K562 (cell line): ENCODE measurements around the gene FPR1. TPM values are rescaled to one million over a fixed set of nuclear protein-coding genes. Genes with fewer than 3 reads are reported as not detected.
A peak's percentile ranks its signal among the peaks of the same experiment; 100 is the strongest.

Source experiments
- ATAC-seq: fragments of 200-7000 bp; cut with Tn5 transposase; 3 replicates; pipeline ENCODE4 v1.9.1; 2020; ENCODE audit warnings: moderate library complexity
- BruUV-seq: library from RNA; stranded (reverse); fragments of 400-500 nt; replicated peaks from 2 replicates; lab custom pipeline; 2021; lab: Mats Ljungman, UMichigan
- CTCF ChIA-PET: fragments of 300-600 bp; formaldehyde crosslinking; extraction: SDS; loops from one replicate; lab custom pipeline; 2021; ENCODE audit warnings: low intra/inter-chr PET ratio; lab: Yijun Ruan, JAX
- POLR2A ChIA-PET: fragments of 300-600, 350-650 bp; sonication (Branson Sonifier 250); formaldehyde crosslinking; extraction: SDS; loops from one replicate; lab custom pipeline; 2021; ENCODE audit warnings: antibody characterized with exemption, inconsistent platforms; lab: Yijun Ruan, JAX
- DNase-seq, 4 experiments: peaks; one replicate each; pipeline versions ENCODE4 v3.0.0 to v3.0.0-alpha.2; 2011 to 2018; ENCODE audit warnings: low spot score in 3 of 4, mixed read lengths in 3 of 4; ENCODE audit errors: extremely low read depth in 1 of 4
- FAIRE-seq: peaks from 2 replicates; lab custom pipeline; 2011; peaks lifted over from hg19 to GRCh38; lab: Jason Lieb, UNC
- H2AFZ ChIP-seq: 2 replicates; pipeline ENCODE4 v1.6.0; 2011; ENCODE audit warnings: low read depth, low read length, control low read depth, inconsistent platforms
- H3K27ac ChIP-seq: fragments of 200-600 bp; 3 replicates; pipeline ENCODE4 v1.8.0; 2011; ENCODE audit warnings: low read depth, mild to moderate bottlenecking, control low read depth, inconsistent platforms, low read length, moderate library complexity, mixed read lengths; ENCODE audit errors: extremely low read depth
- H3K27me3 ChIP-seq, 2 experiments: fragments of 300-600 bp in 1 of 2; 2 replicates in 1 of 2; 3 replicates in 1 of 2; pipeline versions ENCODE4 v1.6.0 to v1.8.0; 2011; ENCODE audit warnings: inconsistent platforms in 2 of 2, low read length in 2 of 2, mild to moderate bottlenecking in 1 of 2, mixed read lengths in 1 of 2, moderate library complexity in 1 of 2; ENCODE audit not compliant: control insufficient read depth in 2 of 2, insufficient read depth in 2 of 2
- H3K36me3 ChIP-seq: fragments of 300-600 bp; 3 replicates; pipeline ENCODE4 v1.8.0; 2011; ENCODE audit warnings: mild to moderate bottlenecking, low read length, inconsistent platforms; ENCODE audit not compliant: control insufficient read depth, insufficient read depth
- H3K4me1 ChIP-seq, 2 experiments: fragments of 200-600 bp in 1 of 2; replicated peaks in 1 of 2; 2 replicates in 1 of 2; 3 replicates in 1 of 2; pipeline versions ENCODE4 v1.5.1 to v1.8.0; 2011; ENCODE audit warnings: inconsistent platforms in 2 of 2, low read length in 2 of 2, mild to moderate bottlenecking in 1 of 2, mixed read lengths in 1 of 2, moderate library complexity in 1 of 2; ENCODE audit not compliant: control insufficient read depth in 2 of 2, insufficient read depth in 2 of 2
- H3K4me2 ChIP-seq: 2 replicates; pipeline ENCODE4 v1.6.1; 2011; ENCODE audit warnings: low read length, control low read depth, inconsistent platforms, mixed read lengths; ENCODE audit not compliant: insufficient read depth
- H3K4me3 ChIP-seq: fragments of 200-600 bp; sonication (generic), shearing (Covaris generic); 2 replicates; pipeline ENCODE4 v1.5.1; 2016; ENCODE audit warnings: control low read depth, inconsistent platforms
- H3K79me2 ChIP-seq: fragments of 200-600 bp; 3 replicates; pipeline ENCODE4 v1.8.0; 2011; ENCODE audit warnings: low read length, inconsistent platforms; ENCODE audit not compliant: control insufficient read depth, insufficient read depth
- H3K9ac ChIP-seq, 2 experiments: 2 replicates each; pipeline versions ENCODE4 v1.6.0 to v1.6.1; 2011; ENCODE audit warnings: low read depth in 2 of 2, low read length in 2 of 2, control low read depth in 1 of 2, inconsistent platforms in 1 of 2, mild to moderate bottlenecking in 1 of 2, mixed read lengths in 1 of 2; ENCODE audit not compliant: insufficient read depth in 1 of 2
- H3K9me1 ChIP-seq: one replicate; pipeline ENCODE4 v1.6.0; 2011; ENCODE audit warnings: inconsistent platforms, mild to moderate bottlenecking, low read length, moderate library complexity; ENCODE audit not compliant: control insufficient read depth, insufficient read depth
- H3K9me3 ChIP-seq: replicated peaks from 2 replicates; pipeline ENCODE4 v1.5.1; 2011; ENCODE audit warnings: low read depth, low read length, inconsistent platforms; ENCODE audit not compliant: control insufficient read depth, insufficient read depth
- H4K20me1 ChIP-seq: replicated peaks from 2 replicates; pipeline ENCODE4 v1.6.1; 2011; ENCODE audit warnings: low read length, inconsistent platforms, mixed read lengths; ENCODE audit not compliant: control insufficient read depth, insufficient read depth
- CBFA2T2 ChIP-seq: fragments of 450-650 bp; conservative IDR thresholded peaks from 2 replicates; pipeline ENCODE4 v1.6.1; 2017; ENCODE audit warnings: mild to moderate bottlenecking
- CBFA2T3 ChIP-seq: fragments of 450-650 bp; IDR thresholded peaks from 2 replicates; pipeline ENCODE4 v1.6.1; 2017
- CEBPB ChIP-seq: fragments of 450-650 bp; IDR thresholded peaks from 2 replicates; pipeline ENCODE4 v1.6.1; 2016; ENCODE audit warnings: missing genetic modification characterization, missing compliant biosample characterization
- CEBPG ChIP-seq, 3 experiments: fragments of 200-800 bp in 1 of 3; sonication (Bioruptor generic) in 1 of 3; sonication (generic) in 1 of 3; formaldehyde crosslinking in 1 of 3; IDR thresholded peaks in 2 of 3; conservative IDR thresholded peaks in 1 of 3; 2 replicates each; pipeline versions ENCODE4 v1.6.1 to v1.8.0; 2016 to 2022; ENCODE audit warnings: missing compliant biosample characterization in 2 of 3, missing genetic modification characterization in 2 of 3, mild to moderate bottlenecking in 1 of 3, missing genetic modification reagents in 1 of 3
- CREM ChIP-seq: IDR thresholded peaks from 2 replicates; pipeline ENCODE4 v1.6.1; 2014; ENCODE audit warnings: antibody characterized with exemption, low read depth
- PTRF ChIP-seq: fragments of 450-650 bp; IDR thresholded peaks from 2 replicates; pipeline ENCODE4 v1.6.1; 2016; ENCODE audit warnings: mild to moderate bottlenecking, missing genetic modification characterization, missing compliant biosample characterization
- TAL1 ChIP-seq: fragments of 450-650 bp; IDR thresholded peaks from 2 replicates; pipeline ENCODE4 v1.6.1; 2016; ENCODE audit warnings: mild to moderate bottlenecking
- TCF3 ChIP-seq: sonication (generic); formaldehyde crosslinking; IDR thresholded peaks from 2 replicates; pipeline ENCODE4 v1.4.0; 2020; ENCODE audit warnings: mild to moderate bottlenecking, missing genetic modification reagents
- TEAD1 ChIP-seq, 2 experiments: fragments of 450-650 bp in 1 of 2; sonication (generic) in 1 of 2; formaldehyde crosslinking; IDR thresholded peaks; 2 replicates each; pipeline versions ENCODE4 v1.4.0 to v1.8.0; 2020 to 2022; ENCODE audit warnings: mild to moderate bottlenecking in 2 of 2, missing genetic modification reagents in 1 of 2
- ZNF121 ChIP-seq: sonication (generic); formaldehyde crosslinking; conservative IDR thresholded peaks from 2 replicates; pipeline ENCODE4 v1.8.0; 2022; ENCODE audit warnings: missing genetic modification reagents
- ZNF707 ChIP-seq: fragments of 250-450 bp; sonication (Bioruptor Pico); conservative IDR thresholded peaks from 2 replicates; pipeline ENCODE4 v1.8.0; 2022; ENCODE audit warnings: inconsistent platforms, mild to moderate bottlenecking, moderate library complexity
- whole genome bisulfite sequencing: fragments of 100-300 bp; shearing (Covaris generic); methylation state at CpG from one replicate; pipeline ENCODE4 v1.1.6; 2016; ENCODE audit warnings: low coverage, mixed read lengths; ENCODE audit not compliant: insufficient coverage; ENCODE audit errors: missing lambda C conversion rate; 5-methylcytosine and 5-hydroxymethylcytosine counted together
- in situ Hi-C: fragments of 300-500 bp; cut with MboI; formaldehyde crosslinking; loops from 4 replicates; pipeline ENCODE4 v1.15.0; 2018; ENCODE audit warnings: inconsistent platforms, mixed read lengths
- intact Hi-C: fragments of 100-400 bp; cut with micrococcal nuclease; formaldehyde crosslinking; loops from 2 replicates; pipeline ENCODE4 v1.14.2; 2022
- polyA plus RNA-seq, 8 experiments: library from polyadenylated mRNA; depleted of rRNA in 4 of 8; stranded (reverse) in 5 of 8; unstranded in 3 of 8; fragments of >200 nt; fragmentation: Nextera tagmentation in 2 of 8; fragmentation: Illumina TruSeq in 1 of 8; extraction: Ambion mirVana in 2 of 8; extraction: Trizol in 1 of 8; gene quantifications; 2 replicates each; pipeline versions ENCODE4 v1.2.1 to v1.2.3, GENCODE V29; 2011 to 2014; ENCODE audit warnings: inconsistent platforms in 1 of 8, missing spikeins in 1 of 8
- total RNA-seq, 7 experiments: library from RNA; depleted of rRNA in 6 of 7; stranded (reverse); fragments of >200 nt in 6 of 7; fragmentation: Illumina TruSeq in 2 of 7; extraction: Trizol in 2 of 7; gene quantifications; 2 replicates each; pipeline versions ENCODE4 v1.2.1 to v1.2.3, GENCODE V29; 2011 to 2021; ENCODE audit warnings: low replicate concordance in 1 of 7
- TF ChIP-seq, protein P1 (sequence below): sonication (generic); formaldehyde crosslinking; IDR thresholded peaks from 2 replicates; pipeline ENCODE4 v1.5.0; 2020; ENCODE audit warnings: missing genetic modification reagents
- TF ChIP-seq, protein P2 (sequence below): fragments of 250-450 bp; sonication (Bioruptor Pico); IDR thresholded peaks from 2 replicates; pipeline ENCODE4 v1.4.0; 2020
- TF ChIP-seq, protein P3 (sequence below): fragments of 450-650 bp; IDR thresholded peaks from 2 replicates; pipeline ENCODE4 v1.6.1; 2018; ENCODE audit not compliant: partially characterized antibody

FPR1 gene
- total and polyA plus RNA-seq, 9 of the 15 experiments (the other 6 are each of a cell fraction or from before 2014, with no cell fraction given) = 0.06 to 0.25 (median 0.14) TPM; not detected in 4

DNA sequence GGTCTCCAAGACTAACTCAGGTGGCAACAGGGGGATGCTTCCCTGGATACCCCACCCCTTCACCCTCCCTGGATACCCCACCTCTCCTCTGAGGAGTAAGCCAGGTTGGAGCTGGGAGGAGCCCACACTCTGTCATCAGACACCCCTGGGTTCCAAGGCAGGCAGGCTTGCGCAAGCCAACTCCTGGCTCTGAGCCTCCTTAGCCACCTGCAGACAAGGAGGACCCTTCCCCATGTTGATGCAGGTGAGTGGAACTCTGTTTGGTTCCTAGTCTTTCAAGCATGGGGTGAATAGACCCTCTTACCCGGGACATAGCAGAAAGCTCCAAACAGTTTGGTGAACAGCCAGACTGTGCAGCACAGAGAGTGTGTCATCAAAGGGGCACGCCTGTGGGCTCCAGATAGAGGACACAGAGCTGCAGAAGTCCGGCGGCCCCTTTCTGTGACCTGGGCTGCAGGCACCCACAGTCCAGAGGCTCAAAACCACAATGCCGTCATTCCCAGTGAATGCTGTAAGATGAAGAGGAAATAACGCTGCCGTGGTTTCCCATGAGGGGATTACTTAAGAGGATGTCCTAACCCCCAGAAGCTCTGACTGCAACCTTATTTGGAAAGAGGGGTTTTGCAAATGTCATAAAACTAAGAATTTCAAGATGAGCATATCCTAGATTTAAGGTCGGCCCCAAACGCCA is 15.8 kb downstream of the FPR1 start:
- intact Hi-C loops = no loop called here
- Histone ChIP-seq H3K9me3 (no peaks in the 10 kb centered on the region), H3K4me3 (no peak overlapping the region), H3K27me3 (peaks cover 0 to 33% of the 10 kb centered on the region in 2 experiments; a peak in 3 of 5 replicates), H3K4me2 (peak overlapping the region; percentile 18), H3K36me3 (no peaks in the 10 kb centered on the region), H3K9me1 (no peaks in the 10 kb centered on the region), H3K79me2 (no peaks in the 10 kb centered on the region), H3K4me1 (peaks cover 7 to 21% of the 10 kb centered on the region in 2 experiments; a peak in 4 of 5 replicates), H3K27ac (no peak overlapping the region), H2AFZ (no peak overlapping the region), H3K9ac (no peak overlapping the region), H4K20me1 (no peaks in the 10 kb centered on the region; the same call in 1 of the 2 replicates)
- peak; percentile 67 for ATAC-seq
- DNase-seq = peak in 2 of 4 experiments; percentile 45 to 68
- FAIRE-seq = peak; percentile 15
- ChIA-PET POLR2A (interaction anchor here (0.9 kb wide), 1 partner anchor 15 kb away, joined by 3 read pairs; no protein-coding TSS in a partner anchor), CTCF (no interaction called here)
- no TSS peak for BruUV-seq
- in situ Hi-C loops = no loop called here
- WGBS = 7% methylated on average over 10 of the region's 10 CpGs
- peak; percentile 55 for TF ChIP-seq CEBPB (tag)
- TF ChIP-seq, protein P1, sequence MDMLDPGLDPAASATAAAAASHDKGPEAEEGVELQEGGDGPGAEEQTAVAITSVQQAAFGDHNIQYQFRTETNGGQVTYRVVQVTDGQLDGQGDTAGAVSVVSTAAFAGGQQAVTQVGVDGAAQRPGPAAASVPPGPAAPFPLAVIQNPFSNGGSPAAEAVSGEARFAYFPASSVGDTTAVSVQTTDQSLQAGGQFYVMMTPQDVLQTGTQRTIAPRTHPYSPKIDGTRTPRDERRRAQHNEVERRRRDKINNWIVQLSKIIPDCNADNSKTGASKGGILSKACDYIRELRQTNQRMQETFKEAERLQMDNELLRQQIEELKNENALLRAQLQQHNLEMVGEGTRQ (CRISPR knock-in tag) = no peak
- peak; percentile 74 for TF ChIP-seq CBFA2T3
- no peak for TF ChIP-seq PTRF
- peak; percentile 59 for TF ChIP-seq CBFA2T2
- TF ChIP-seq, protein P2, sequence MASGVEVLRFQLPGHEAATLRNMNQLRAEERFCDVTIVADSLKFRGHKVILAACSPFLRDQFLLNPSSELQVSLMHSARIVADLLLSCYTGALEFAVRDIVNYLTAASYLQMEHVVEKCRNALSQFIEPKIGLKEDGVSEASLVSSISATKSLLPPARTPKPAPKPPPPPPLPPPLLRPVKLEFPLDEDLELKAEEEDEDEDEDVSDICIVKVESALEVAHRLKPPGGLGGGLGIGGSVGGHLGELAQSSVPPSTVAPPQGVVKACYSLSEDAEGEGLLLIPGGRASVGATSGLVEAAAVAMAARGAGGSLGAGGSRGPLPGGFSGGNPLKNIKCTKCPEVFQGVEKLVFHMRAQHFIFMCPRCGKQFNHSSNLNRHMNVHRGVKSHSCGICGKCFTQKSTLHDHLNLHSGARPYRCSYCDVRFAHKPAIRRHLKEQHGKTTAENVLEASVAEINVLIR (CRISPR knock-in tag) = peak; percentile 52; the same call in 1 of the 2 replicates
- peak; percentile 71 for TF ChIP-seq TCF3 (CRISPR knock-in tag)
- peak; percentile 77 for TF ChIP-seq ZNF121 (CRISPR knock-in tag)
- TF ChIP-seq, protein P3, sequence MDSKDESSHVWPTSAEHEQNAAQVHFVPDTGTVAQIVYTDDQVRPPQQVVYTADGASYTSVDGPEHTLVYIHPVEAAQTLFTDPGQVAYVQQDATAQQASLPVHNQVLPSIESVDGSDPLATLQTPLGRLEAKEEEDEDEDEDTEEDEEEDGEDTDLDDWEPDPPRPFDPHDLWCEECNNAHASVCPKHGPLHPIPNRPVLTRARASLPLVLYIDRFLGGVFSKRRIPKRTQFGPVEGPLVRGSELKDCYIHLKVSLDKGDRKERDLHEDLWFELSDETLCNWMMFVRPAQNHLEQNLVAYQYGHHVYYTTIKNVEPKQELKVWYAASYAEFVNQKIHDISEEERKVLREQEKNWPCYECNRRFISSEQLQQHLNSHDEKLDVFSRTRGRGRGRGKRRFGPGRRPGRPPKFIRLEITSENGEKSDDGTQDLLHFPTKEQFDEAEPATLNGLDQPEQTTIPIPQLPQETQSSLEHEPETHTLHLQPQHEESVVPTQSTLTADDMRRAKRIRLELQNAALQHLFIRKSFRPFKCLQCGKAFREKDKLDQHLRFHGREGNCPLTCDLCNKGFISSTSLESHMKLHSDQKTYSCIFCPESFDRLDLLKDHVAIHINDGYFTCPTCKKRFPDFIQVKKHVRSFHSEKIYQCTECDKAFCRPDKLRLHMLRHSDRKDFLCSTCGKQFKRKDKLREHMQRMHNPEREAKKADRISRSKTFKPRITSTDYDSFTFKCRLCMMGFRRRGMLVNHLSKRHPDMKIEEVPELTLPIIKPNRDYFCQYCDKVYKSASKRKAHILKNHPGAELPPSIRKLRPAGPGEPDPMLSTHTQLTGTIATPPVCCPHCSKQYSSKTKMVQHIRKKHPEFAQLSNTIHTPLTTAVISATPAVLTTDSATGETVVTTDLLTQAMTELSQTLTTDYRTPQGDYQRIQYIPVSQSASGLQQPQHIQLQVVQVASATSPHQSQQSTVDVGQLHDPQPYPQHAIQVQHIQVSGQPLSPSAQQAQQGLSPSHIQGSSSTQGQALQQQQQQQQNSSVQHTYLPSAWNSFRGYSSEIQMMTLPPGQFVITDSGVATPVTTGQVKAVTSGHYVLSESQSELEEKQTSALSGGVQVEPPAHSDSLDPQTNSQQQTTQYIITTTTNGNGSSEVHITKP = no peak
- TF ChIP-seq CREM = peak; percentile 43
- TF ChIP-seq ZNF707 (CRISPR knock-in tag) = no peak
- peak; percentile 36; the same call in 1 of the 2 replicates for TF ChIP-seq CEBPG (CRISPR knock-in tag; IDR thresholded peaks at IDR 0.05)
- TF ChIP-seq CEBPG (tag; conservative IDR thresholded peaks at IDR 0.05 in 1 of 2, IDR thresholded peaks at IDR 0.05 in 1 of 2) = peak in 1 of 2 experiments; percentile 68; a peak in 2 of 4 replicates
- TF ChIP-seq TEAD1 (CRISPR knock-in tag; IDR thresholded peaks at IDR 0.05) = 0 out of 4 replicates have a peak, but pooled peaks of 1 of the 2 experiments have one; percentile 39
- peak; percentile 38 for TF ChIP-seq TAL1
